Measurements from ENCODE around the gene CDON. TPM values are rescaled to one million over a fixed set of nuclear protein-coding genes. Genes with fewer than 3 reads are reported as not detected.

CDON gene
- total RNA-seq, 1 donor from 2014 or later, result 29.4 TPM

GRCh38 chr11:125959931-125960330, 102.7 kb downstream of the CDON start:
- DNase-seq (ENCODE audit: extremely low spot score, unreplicated experiment), result no peak
- H3K27ac Mint-ChIP-seq (ENCODE audit: unreplicated experiment), result no peak overlapping the region
- H3K4me3 Mint-ChIP-seq (ENCODE audit: unreplicated experiment), result no peak overlapping the region
- peaks cover 2% of the 10 kb centered on the region for H3K4me1 Mint-ChIP-seq (ENCODE audit: unreplicated experiment)
- H3K36me3 Mint-ChIP-seq (ENCODE audit: unreplicated experiment), result peaks cover 20% of the 10 kb centered on the region
- H3K27me3 Mint-ChIP-seq (ENCODE audit: unreplicated experiment), result no peaks in the 10 kb centered on the region
- TF ChIP-seq, protein P1, sequence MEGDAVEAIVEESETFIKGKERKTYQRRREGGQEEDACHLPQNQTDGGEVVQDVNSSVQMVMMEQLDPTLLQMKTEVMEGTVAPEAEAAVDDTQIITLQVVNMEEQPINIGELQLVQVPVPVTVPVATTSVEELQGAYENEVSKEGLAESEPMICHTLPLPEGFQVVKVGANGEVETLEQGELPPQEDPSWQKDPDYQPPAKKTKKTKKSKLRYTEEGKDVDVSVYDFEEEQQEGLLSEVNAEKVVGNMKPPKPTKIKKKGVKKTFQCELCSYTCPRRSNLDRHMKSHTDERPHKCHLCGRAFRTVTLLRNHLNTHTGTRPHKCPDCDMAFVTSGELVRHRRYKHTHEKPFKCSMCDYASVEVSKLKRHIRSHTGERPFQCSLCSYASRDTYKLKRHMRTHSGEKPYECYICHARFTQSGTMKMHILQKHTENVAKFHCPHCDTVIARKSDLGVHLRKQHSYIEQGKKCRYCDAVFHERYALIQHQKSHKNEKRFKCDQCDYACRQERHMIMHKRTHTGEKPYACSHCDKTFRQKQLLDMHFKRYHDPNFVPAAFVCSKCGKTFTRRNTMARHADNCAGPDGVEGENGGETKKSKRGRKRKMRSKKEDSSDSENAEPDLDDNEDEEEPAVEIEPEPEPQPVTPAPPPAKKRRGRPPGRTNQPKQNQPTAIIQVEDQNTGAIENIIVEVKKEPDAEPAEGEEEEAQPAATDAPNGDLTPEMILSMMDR (IDR thresholded peaks at IDR 0.05), result no peak
- peaks cover 15% of the 10 kb centered on the region for H3K9me3 Mint-ChIP-seq (ENCODE audit: unreplicated experiment)

DNA sequence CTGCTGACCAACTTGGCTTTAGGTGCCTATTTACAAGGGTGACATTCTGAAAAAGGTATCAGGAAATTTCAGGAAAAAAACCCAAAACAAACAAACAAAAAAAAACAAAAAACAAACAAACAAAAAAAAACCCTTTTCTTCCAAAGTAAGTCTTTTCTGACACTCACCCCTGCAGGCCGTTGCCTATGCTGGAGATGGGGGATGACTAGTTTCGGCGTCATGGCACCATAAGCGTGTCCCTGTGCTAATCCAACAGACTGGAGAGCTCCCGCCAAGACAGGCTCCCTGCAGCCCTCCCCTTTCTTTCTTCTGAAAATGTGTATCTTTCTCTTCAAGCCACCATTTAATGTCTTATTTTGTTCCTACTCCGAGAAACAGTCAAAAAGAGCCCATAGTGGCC, 103.2 kb downstream of the CDON start:
- Mint-ChIP-seq H3K9me3 (ENCODE audit: unreplicated experiment) (peaks cover 15% of the 10 kb centered on the region), H3K27me3 (ENCODE audit: unreplicated experiment) (no peaks in the 10 kb centered on the region), H3K27ac (ENCODE audit: unreplicated experiment) (no peak overlapping the region), H3K4me1 (ENCODE audit: unreplicated experiment) (peaks cover 2% of the 10 kb centered on the region), H3K36me3 (ENCODE audit: unreplicated experiment) (peaks cover 20% of the 10 kb centered on the region), H3K4me3 (ENCODE audit: unreplicated experiment) (no peak overlapping the region)
- DNase-seq (ENCODE audit: extremely low spot score, unreplicated experiment), result no peak
- TF ChIP-seq, protein P1 (IDR thresholded peaks at IDR 0.05), result no peak

- Mint-ChIP-seq H3K27ac (ENCODE audit: unreplicated experiment) (no peak overlapping the region), H3K4me3 (ENCODE audit: unreplicated experiment) (no peak overlapping the region), H3K4me1 (ENCODE audit: unreplicated experiment) (peaks cover 2% of the 10 kb centered on the region), H3K27me3 (ENCODE audit: unreplicated experiment) (no peaks in the 10 kb centered on the region), H3K36me3 (ENCODE audit: unreplicated experiment) (peaks cover 20% of the 10 kb centered on the region), H3K9me3 (ENCODE audit: unreplicated experiment) (peaks cover 14% of the 10 kb centered on the region)
- TF ChIP-seq, protein P1 (IDR thresholded peaks at IDR 0.05), result no peak
- DNase-seq (ENCODE audit: extremely low spot score, unreplicated experiment), result no peak
These were observed 103.7 kb downstream of the CDON start for GRCh38 chr11:125958872-125959400.

GRCh38 chr11:125957618-125958332, 104.9 kb downstream of the CDON start:
- DNase-seq (ENCODE audit: extremely low spot score, unreplicated experiment), result no peak
- no peak overlapping the region for H3K27ac Mint-ChIP-seq (ENCODE audit: unreplicated experiment)
- peaks cover 18% of the 10 kb centered on the region for H3K36me3 Mint-ChIP-seq (ENCODE audit: unreplicated experiment)
- H3K9me3 Mint-ChIP-seq (ENCODE audit: unreplicated experiment), result peaks cover 4% of the 10 kb centered on the region
- TF ChIP-seq, protein P1 (IDR thresholded peaks at IDR 0.05), result no peak
- peaks cover 2% of the 10 kb centered on the region for H3K4me1 Mint-ChIP-seq (ENCODE audit: unreplicated experiment)
- H3K27me3 Mint-ChIP-seq (ENCODE audit: unreplicated experiment), result no peaks in the 10 kb centered on the region
- no peak overlapping the region for H3K4me3 Mint-ChIP-seq (ENCODE audit: unreplicated experiment)

DNA sequence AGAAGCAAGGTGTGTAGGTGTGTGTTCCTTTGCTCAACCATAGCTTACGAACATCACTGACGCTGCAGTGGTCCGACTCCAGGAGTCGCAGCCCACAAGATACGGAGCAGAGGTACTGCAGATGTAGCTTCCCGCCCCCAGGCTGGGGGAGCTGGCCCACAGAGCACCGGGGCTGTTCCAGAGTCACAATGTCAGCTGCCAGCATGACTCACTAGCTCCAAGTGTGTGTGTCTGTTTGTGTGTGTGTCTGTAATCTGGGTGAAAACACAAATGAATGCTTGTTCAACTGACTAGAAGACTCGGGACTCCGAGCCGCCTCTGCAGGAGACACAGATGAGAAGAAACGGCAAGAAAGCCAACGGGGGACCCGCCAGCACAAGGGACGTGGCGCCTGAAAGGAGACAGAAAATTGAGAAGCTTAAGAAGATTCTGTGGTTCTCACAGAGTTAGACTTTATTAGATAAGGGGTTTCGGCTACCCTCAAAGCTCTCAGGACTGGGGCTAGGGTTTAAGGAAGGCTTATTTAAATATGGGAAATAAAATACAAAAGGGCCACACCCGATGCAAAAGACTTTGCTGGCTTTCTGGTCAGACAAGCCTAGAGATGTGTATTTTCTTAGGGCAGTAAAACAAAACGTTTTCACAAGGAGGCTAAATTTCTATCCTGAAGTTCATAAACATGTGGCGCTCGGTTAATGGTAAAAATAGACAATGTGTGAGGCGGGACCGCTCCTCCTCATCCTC, 106.1 kb downstream of the CDON start:
- peaks cover 2% of the 10 kb centered on the region for H3K4me1 Mint-ChIP-seq (ENCODE audit: unreplicated experiment)
- DNase-seq (ENCODE audit: extremely low spot score, unreplicated experiment), result no peak

More for the DNA sequence above, 106.1 kb downstream of the CDON start:
- H3K36me3 Mint-ChIP-seq (ENCODE audit: unreplicated experiment), result peaks cover 12% of the 10 kb centered on the region
- H3K27me3 Mint-ChIP-seq (ENCODE audit: unreplicated experiment), result peaks cover under 1% of the 10 kb centered on the region
- H3K27ac Mint-ChIP-seq (ENCODE audit: unreplicated experiment), result no peak overlapping the region
- no peak overlapping the region for H3K4me3 Mint-ChIP-seq (ENCODE audit: unreplicated experiment)
- TF ChIP-seq, protein P1 (IDR thresholded peaks at IDR 0.05), result no peak
- no peaks in the 10 kb centered on the region for H3K9me3 Mint-ChIP-seq (ENCODE audit: unreplicated experiment)

Measured in osteocyte (in vitro differentiated cells).